GM12874 (cell line): Measurements from ENCODE around the gene TXNDC5.

Experiments used
- TF ChIP-seq, protein P1 (sequence below): IDR thresholded peaks from 2 replicates; pipeline ENCODE4 v1.5.1; 2011; ENCODE audit warnings: low read depth, mild to moderate bottlenecking, control low read depth, low read length, moderate library complexity; ENCODE audit not compliant: insufficient read depth

The TXNDC5 gene

DNA sequence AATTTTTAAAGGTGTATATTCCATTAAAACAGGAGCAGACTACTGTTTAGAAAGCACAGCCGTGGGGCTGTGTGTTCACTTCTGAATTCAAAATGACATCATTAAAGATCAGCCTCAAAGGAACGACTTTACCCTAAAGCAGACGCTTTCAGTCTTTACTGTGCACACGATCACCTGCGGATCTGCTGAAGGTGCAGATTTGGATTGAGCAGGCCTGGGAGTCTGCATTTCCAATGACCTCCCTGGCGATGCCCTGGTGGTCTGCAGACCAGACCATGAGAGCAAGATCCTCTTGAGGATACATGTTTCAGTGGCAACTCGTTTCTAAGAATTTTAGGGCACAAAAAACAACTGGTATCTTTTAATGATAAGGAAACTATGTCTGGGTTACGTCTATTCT lies 27.2 kb downstream of the TXNDC5 start:
- TF ChIP-seq, protein P1, sequence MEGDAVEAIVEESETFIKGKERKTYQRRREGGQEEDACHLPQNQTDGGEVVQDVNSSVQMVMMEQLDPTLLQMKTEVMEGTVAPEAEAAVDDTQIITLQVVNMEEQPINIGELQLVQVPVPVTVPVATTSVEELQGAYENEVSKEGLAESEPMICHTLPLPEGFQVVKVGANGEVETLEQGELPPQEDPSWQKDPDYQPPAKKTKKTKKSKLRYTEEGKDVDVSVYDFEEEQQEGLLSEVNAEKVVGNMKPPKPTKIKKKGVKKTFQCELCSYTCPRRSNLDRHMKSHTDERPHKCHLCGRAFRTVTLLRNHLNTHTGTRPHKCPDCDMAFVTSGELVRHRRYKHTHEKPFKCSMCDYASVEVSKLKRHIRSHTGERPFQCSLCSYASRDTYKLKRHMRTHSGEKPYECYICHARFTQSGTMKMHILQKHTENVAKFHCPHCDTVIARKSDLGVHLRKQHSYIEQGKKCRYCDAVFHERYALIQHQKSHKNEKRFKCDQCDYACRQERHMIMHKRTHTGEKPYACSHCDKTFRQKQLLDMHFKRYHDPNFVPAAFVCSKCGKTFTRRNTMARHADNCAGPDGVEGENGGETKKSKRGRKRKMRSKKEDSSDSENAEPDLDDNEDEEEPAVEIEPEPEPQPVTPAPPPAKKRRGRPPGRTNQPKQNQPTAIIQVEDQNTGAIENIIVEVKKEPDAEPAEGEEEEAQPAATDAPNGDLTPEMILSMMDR, result no peak

DNA sequence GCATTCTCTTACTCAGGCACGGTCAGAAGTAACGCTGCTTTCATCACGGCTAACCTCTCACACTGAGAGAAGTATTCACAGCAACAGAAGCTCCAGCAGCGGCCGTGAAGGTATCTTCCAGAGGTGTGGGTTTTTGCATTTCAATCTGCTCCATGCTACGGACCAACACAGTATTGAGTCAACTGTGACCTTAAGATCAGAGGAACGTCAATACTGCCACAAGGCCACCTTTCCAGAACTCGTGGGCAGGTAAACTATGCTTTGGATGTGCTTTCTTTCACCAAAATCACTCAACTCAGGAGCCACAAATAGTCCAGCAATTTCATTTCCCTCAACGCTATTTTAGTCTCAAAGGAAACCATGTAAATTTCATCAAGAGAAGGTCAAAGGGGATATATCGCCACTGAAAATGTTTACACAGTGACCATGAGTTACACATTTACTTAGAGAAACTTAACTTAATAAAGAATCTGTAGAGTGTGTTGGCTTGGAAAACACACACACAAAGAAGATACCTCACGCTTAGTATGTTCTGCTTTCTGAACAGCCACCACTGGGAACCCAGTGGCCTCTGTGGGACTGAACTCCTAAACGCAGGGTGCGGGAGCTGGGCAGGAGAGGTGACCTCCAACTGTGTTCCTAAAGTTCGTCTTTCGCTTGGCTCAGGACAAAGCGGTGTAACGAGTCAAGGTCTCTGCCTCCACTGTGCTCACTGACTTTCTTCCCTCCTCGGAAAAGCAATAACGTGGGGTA lies 27.9 kb downstream of the TXNDC5 start:
- TF ChIP-seq, protein P1, result no peak

DNA sequence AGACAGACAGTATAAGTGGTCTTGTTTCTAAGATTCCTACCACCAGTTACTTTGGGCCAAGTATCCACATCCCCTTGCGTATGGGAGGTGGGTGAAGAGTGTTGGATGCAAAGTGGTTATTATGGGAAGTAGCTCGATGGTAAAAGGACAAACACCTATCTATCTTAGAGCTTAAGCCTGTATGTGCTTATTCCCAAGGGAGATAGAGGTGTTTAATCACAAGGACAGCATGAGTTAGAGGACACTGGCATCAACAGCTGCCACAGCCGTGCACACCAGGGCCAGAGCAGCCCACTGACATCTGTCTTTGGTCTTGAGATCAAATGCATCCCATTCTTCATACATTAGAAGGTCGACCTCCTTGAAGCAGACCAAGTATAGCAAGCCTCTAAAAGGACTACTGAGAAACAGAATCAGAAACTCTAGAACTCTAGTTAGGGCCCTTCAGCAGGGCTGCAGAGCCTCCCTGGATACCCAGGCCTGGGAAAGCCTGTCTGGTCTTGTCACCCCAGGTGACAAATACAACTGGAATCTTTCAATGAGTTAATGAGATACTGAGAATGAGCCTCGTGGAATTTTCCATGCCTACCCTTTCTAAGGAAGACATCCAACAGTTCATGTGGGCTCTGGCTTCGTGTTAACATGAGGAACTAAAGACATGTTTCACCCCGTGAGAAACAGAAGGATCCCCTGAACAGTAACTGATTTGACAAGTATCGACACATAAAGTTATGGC lies 28.7 kb downstream of the TXNDC5 start:
- TF ChIP-seq, protein P1, result no peak

DNA sequence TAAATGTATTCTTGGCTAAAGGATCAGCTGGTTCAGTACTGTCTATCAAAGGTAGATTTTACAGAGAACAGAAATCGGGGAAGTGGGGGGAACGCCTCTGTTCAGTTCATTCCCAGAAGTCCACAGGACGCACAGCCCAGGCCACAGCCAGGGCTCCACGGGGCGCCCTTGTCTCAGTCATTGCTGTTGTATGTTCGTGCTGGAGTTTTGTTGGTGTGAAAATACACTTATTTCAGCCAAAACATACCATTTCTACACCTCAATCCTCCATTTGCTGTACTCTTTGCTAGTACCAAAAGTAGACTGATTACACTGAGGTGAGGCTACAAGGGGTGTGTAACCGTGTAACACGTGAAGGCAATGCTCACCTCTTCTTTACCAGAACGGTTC lies 29.9 kb downstream of the TXNDC5 start:
- TF ChIP-seq, protein P1, result no peak

DNA sequence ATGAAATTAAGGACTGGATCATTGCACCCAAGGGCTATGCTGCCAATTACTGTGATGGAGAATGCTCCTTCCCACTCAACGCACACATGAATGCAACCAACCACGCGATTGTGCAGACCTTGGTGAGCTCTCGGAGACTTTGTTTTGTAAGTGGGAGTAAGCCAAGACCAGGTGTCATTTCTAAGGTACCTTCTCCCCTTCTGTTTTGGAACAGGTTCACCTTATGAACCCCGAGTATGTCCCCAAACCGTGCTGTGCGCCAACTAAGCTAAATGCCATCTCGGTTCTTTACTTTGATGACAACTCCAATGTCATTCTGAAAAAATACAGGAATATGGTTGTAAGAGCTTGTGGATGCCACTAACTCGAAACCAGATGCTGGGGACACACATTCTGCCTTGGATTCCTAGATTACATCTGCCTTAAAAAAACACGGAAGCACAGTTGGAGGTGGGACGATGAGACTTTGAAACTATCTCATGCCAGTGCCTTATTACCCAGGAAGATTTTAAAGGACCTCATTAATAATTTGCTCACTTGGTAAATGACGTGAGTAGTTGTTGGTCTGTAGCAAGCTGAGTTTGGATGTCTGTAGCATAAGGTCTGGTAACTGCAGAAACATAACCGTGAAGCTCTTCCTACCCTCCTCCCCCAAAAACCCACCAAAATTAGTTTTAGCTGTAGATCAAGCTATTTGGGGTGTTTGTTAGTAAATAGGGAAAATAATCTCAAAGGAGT lies 30.4 kb downstream of the TXNDC5 start:
- TF ChIP-seq, protein P1, result no peak

DNA sequence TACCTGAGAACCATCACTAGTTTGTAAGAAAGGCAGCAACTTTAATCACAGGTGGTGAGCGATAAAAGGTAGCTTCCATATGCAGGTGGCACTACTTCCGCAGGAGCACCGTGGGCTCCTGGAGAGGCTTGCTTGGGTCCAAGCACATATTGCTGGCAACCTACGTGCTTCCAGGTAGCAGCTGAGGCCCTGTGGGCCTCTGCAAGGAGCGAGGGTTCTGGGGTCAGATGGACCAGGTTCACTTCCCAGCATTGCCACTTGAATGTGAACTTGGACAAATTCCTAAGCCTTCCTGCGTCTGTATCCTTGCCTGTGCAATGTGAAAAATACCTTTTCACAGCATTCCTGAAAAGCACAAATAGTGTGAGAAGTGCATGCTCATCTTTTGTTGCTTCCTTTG lies 31.0 kb downstream of the TXNDC5 start:
- TF ChIP-seq, protein P1, result no peak

DNA sequence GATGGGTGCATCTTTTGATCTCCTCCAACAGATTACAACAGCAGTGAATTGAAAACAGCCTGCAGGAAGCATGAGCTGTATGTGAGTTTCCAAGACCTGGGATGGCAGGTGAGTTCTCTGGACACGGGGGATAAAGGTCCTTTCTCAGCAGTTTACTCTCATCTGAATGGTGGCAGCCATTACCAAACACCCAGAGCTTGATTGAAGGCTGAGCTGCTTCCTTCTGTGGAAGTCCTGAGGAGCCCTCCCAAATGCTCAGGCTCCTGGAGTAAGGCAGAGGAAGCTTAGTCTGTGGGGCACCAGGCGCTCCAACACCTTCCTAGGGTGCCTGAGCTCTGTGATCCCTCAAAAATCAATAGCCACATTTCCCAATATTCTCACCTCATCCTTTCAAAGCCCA lies 31.5 kb downstream of the TXNDC5 start:
- TF ChIP-seq, protein P1, result no peak
